Memory B cell (primary cell): ENCODE measurements around the gene BMP5.

Experiments used
- ATAC-seq: fragments of 150-1000 bp; cut with Tn5 transposase; 2 replicates; pipeline ENCODE4 v1.10.0; 2021; ENCODE audit warnings: low read depth, mild to moderate bottlenecking, moderate library complexity
- DNase-seq, 2 donors: peaks; one replicate each; pipeline ENCODE4 v3.0.0; 2022; ENCODE audit warnings: low spot score in 2 of 2
- H3K27ac Mint-ChIP-seq: one replicate; pipeline ENCODE4 v1.8.0; 2022; ENCODE audit warnings: mild to moderate bottlenecking, moderate library complexity, mixed read lengths
- H3K27me3 Mint-ChIP-seq: one replicate; pipeline ENCODE4 v1.8.0; 2022; ENCODE audit warnings: mixed read lengths
- H3K36me3 Mint-ChIP-seq: one replicate; pipeline ENCODE4 v1.8.0; 2022; ENCODE audit warnings: mild to moderate bottlenecking, mixed read lengths
- H3K4me1 Mint-ChIP-seq: one replicate; pipeline ENCODE4 v1.8.0; 2022; ENCODE audit warnings: mixed read lengths
- H3K4me3 Mint-ChIP-seq: one replicate; pipeline ENCODE4 v1.8.0; 2022; ENCODE audit warnings: mild to moderate bottlenecking, moderate library complexity, mixed read lengths
- H3K9me3 Mint-ChIP-seq: one replicate; pipeline ENCODE4 v1.8.0; 2022; ENCODE audit warnings: mixed read lengths

BMP5 gene

DNA sequence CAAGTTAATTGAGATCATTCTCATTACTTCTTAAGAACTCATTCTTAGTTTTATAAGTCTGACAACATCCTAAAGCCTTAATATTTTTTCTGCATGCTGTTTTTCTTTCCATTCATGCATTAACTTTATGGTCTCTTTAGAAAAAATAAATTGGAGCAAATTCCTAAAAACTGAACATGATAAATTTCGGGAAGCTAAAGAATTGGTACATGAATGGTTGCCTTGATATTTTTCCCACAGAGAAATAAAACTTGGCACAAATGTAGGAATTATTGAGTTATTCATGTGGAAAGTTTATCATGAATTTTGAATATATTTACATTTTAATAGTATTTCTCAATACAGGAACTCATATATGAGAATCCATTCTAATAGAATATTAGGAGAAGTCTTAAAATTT is 115.9 kb downstream of the BMP5 start:
- H3K9me3 Mint-ChIP-seq, result peaks cover 7% of the 10 kb centered on the region
- H3K4me1 Mint-ChIP-seq, result no peaks in the 10 kb centered on the region
- DNase-seq (no peak), ATAC-seq (no peak)
- no peak overlapping the region for H3K27ac Mint-ChIP-seq
- H3K27me3 Mint-ChIP-seq, result no peaks in the 10 kb centered on the region
- H3K36me3 Mint-ChIP-seq, result no peaks in the 10 kb centered on the region
- H3K4me3 Mint-ChIP-seq, result no peak overlapping the region

- Mint-ChIP-seq H3K4me1 (no peaks in the 10 kb centered on the region), H3K36me3 (no peaks in the 10 kb centered on the region), H3K4me3 (no peak overlapping the region), H3K27me3 (no peaks in the 10 kb centered on the region), H3K27ac (no peak overlapping the region), H3K9me3 (peaks cover 6% of the 10 kb centered on the region)
- DNase-seq (no peak), ATAC-seq (no peak)
Measured at GRCh38 chr6:55758156-55758937, 117.0 kb downstream of the BMP5 start.

- no peaks in the 10 kb centered on the region for H3K4me1 Mint-ChIP-seq
Measured at GRCh38 chr6:55756531-55757031, 118.8 kb downstream of the BMP5 start.

DNA sequence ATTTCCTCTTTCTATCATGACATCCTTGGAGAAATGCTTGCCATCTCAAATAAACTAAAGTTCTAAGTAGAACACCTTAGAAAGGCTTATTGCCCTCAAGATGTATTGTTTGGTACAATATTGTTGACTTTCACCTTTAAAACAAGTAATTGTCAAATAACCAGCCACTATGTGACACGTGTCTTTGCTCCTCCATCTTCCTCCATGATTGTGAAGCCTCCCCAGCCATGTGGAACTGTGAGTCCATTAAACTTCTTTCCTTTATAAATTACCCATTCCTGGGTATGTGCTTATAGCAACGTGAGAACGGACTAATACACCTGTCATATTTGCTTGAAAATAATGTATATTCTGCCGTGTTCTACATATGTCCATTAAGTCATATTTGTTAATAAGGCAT is 126.5 kb downstream of the BMP5 start:
- Mint-ChIP-seq H3K4me3 (no peak overlapping the region), H3K27ac (no peak overlapping the region), H3K9me3 (peaks cover 16% of the 10 kb centered on the region), H3K36me3 (no peaks in the 10 kb centered on the region), H3K4me1 (no peaks in the 10 kb centered on the region), H3K27me3 (no peaks in the 10 kb centered on the region)
- DNase-seq (no peak), ATAC-seq (no peak)

More at GRCh38 chr6:55756531-55757031, 118.8 kb downstream of the BMP5 start:
- no peaks in the 10 kb centered on the region for H3K27me3 Mint-ChIP-seq
- H3K36me3 Mint-ChIP-seq, result no peaks in the 10 kb centered on the region
- peaks cover 7% of the 10 kb centered on the region for H3K9me3 Mint-ChIP-seq
- DNase-seq (no peak), ATAC-seq (no peak)
- H3K27ac Mint-ChIP-seq, result no peak overlapping the region
- H3K4me3 Mint-ChIP-seq, result no peak overlapping the region

DNA sequence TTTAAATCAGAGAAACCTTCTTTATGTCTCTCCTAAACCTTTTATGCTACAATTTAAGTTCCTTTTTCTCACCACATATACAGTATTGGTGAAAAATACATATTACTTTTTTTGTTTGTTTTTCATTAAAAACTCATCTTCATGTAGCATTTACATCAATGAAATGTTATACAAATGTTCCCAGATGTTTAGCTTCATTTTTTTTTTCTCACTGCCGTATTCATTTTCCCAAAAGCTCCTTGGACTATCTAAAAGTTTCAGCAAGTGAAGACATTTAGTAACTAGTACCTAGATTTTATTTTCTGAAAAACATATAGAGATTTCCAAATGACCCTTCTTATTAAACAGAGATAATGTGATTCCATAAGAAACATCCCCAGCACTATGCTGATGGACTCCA is 128.9 kb downstream of the BMP5 start:
- Mint-ChIP-seq H3K27ac (no peak overlapping the region), H3K36me3 (no peaks in the 10 kb centered on the region), H3K9me3 (peaks cover 15% of the 10 kb centered on the region), H3K27me3 (no peaks in the 10 kb centered on the region), H3K4me3 (no peak overlapping the region), H3K4me1 (no peaks in the 10 kb centered on the region)
- DNase-seq (no peak), ATAC-seq (no peak)

DNA sequence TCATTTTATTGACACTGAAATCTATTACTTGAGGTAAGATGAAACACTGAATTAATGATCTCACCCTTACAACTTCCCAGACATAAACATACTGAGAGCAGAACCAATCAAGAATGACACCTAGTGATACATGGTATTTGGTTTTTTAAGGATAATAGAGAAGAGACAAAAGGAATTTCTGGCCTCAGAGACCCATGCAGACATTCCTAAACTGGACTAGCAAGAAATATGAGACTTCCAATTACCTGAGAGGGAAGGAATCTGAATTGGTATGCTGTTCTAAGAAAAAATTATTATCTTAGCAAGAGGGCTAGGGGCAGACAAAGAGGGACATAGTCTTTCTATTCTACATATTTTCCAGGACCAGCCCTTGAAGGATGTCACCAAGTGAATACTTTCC is 141.1 kb downstream of the BMP5 start:
- DNase-seq, result no peak
- Mint-ChIP-seq H3K4me1 (no peaks in the 10 kb centered on the region), H3K27me3 (no peaks in the 10 kb centered on the region), H3K36me3 (no peaks in the 10 kb centered on the region), H3K27ac (no peak overlapping the region), H3K4me3 (no peak overlapping the region), H3K9me3 (peaks cover 5% of the 10 kb centered on the region)
- ATAC-seq, result no peak

DNA sequence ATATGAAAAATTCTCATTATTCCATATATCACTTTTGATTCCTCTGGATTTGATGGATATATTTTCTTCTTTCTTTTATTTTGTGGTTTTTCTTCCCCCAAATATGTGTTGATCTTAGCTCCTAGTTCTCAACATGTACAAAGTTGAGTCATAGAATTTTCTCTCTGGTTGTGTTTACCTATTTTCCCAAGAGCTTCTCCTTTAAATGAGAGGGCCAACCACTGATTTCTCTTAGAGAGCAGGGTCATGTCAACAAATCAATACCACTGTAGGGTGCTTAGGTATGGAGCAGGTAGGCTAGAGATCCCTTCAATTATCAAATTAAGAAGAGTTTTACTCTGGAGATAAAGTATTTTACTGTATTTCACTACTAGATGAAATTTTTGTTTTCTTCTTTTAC is 145.7 kb downstream of the BMP5 start:
- no peaks in the 10 kb centered on the region for H3K27me3 Mint-ChIP-seq
- ATAC-seq (no peak), DNase-seq (no peak)
- H3K4me3 Mint-ChIP-seq, result no peak overlapping the region
- H3K9me3 Mint-ChIP-seq, result peaks cover 1% of the 10 kb centered on the region
- H3K4me1 Mint-ChIP-seq, result no peaks in the 10 kb centered on the region
- no peak overlapping the region for H3K27ac Mint-ChIP-seq
- H3K36me3 Mint-ChIP-seq, result no peaks in the 10 kb centered on the region

DNA sequence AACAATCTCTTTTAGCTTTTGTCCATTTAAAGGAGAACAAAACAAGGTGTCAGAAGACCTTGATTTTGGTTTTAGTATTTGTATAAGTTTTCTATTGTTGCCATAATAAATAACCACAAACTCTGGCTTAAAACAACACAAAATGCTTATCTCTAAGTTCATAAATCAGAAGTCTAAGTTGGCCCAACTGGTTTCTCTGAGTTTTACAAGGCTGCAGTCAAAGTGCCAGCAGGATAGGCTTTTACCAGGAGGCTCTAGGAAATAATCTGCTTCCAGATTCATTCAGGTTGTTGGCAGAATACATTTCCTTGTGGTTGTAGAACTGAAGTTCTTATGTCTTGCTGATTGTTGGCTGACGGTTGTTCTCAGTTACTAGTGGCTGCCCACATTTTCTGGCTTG is 149.2 kb downstream of the BMP5 start:
- no peaks in the 10 kb centered on the region for H3K4me1 Mint-ChIP-seq
- H3K27me3 Mint-ChIP-seq, result no peaks in the 10 kb centered on the region
- peaks cover 1% of the 10 kb centered on the region for H3K9me3 Mint-ChIP-seq
- ATAC-seq (no peak), DNase-seq (no peak)
- H3K36me3 Mint-ChIP-seq, result no peaks in the 10 kb centered on the region
- H3K27ac Mint-ChIP-seq, result no peak overlapping the region
- no peak overlapping the region for H3K4me3 Mint-ChIP-seq

DNA sequence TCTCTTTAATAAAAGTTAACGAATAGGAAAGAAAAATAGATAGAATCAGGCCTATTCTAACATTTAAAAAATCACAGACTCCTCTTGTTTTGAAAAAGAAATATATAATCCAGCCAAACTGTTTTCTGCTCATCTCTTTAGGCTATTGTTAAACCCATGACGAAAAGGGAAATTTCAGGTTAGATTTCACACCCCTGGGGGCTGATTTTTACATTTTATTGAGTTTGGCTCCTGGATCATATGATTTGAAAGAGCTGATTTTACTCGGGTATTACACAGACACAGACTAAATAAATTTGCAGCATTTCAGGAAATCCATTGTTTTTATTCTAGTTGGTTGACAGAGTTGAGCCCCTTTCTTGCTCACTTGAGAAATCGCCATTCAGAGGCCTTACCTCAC is 160.6 kb downstream of the BMP5 start:
- no peaks in the 10 kb centered on the region for H3K4me1 Mint-ChIP-seq
- no peak overlapping the region for H3K27ac Mint-ChIP-seq
- H3K9me3 Mint-ChIP-seq, result peaks cover 4% of the 10 kb centered on the region
- no peak for DNase-seq
- H3K4me3 Mint-ChIP-seq, result no peak overlapping the region
- no peak for ATAC-seq
- no peaks in the 10 kb centered on the region for H3K36me3 Mint-ChIP-seq
- no peaks in the 10 kb centered on the region for H3K27me3 Mint-ChIP-seq

- Mint-ChIP-seq H3K27me3 (no peaks in the 10 kb centered on the region), H3K9me3 (peaks cover 4% of the 10 kb centered on the region), H3K27ac (no peak overlapping the region), H3K4me1 (no peaks in the 10 kb centered on the region), H3K36me3 (no peaks in the 10 kb centered on the region), H3K4me3 (no peak overlapping the region)
- no peak for ATAC-seq
- DNase-seq, result no peak
Measured at GRCh38 chr6:55713436-55713835, 162.0 kb downstream of the BMP5 start.

GRCh38 chr6:55708711-55709110 is 166.7 kb downstream of the BMP5 start:
- Mint-ChIP-seq H3K36me3 (no peaks in the 10 kb centered on the region), H3K27me3 (no peaks in the 10 kb centered on the region), H3K4me3 (no peak overlapping the region), H3K27ac (no peak overlapping the region), H3K4me1 (no peaks in the 10 kb centered on the region), H3K9me3 (peaks cover 1% of the 10 kb centered on the region)
- DNase-seq (no peak), ATAC-seq (no peak)

DNA sequence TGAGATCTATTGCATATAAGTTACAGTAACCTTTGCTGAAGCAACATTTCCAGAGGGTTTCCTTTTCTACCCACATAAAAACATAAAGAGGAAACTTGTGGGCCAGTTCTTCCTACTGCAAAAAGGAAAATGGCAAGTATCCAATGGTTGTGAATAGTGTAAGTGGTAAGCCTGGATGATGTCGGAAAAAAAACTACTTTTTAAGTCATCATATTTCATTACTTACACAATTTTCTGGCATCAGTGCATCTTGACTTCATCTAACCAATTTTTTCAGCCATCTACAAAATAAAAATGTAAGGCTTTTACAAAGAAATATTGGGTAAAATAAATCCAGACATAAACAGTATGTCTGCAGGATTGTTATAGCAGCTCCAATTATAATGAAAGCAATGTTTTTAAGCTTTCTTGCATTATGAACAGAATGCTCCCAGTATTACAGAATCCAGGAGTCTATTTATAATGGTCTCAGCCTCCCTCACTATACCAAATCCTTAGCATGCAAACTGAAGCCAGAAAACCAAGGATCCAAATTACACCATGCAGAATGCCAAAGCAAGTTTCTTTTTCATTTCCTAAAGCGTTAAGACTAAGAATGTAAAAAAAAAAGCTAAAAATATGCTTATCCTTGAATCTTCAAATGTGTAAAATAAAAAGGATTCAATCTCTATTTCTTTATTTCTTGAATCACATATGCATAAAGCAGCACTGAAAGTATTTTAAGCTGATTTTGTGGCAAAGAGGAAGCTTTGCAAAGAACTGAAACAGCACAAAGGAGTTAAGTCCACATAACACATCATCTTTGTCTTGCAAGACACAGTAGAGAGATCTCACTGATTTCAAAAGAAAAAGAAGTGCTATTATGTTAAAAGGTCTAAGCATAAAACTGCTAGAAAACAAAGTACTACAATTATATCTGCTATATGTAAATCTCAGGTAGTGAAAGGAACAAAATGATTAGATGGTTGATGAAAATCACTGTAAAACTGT is 169.6 kb downstream of the BMP5 start:
- ATAC-seq (no peak), DNase-seq (no peak)
- H3K4me1 Mint-ChIP-seq, result no peaks in the 10 kb centered on the region
- H3K27me3 Mint-ChIP-seq, result no peaks in the 10 kb centered on the region
- no peak overlapping the region for H3K27ac Mint-ChIP-seq
- peaks cover 5% of the 10 kb centered on the region for H3K9me3 Mint-ChIP-seq
- no peak overlapping the region for H3K4me3 Mint-ChIP-seq
- no peaks in the 10 kb centered on the region for H3K36me3 Mint-ChIP-seq

GRCh38 chr6:55704421-55704820 is 171.0 kb downstream of the BMP5 start:
- no peak overlapping the region for H3K4me3 Mint-ChIP-seq
- no peak for DNase-seq
- H3K27ac Mint-ChIP-seq, result no peak overlapping the region
- no peak for ATAC-seq
- H3K4me1 Mint-ChIP-seq, result no peaks in the 10 kb centered on the region
- peaks cover 8% of the 10 kb centered on the region for H3K9me3 Mint-ChIP-seq
- no peaks in the 10 kb centered on the region for H3K36me3 Mint-ChIP-seq
- H3K27me3 Mint-ChIP-seq, result no peaks in the 10 kb centered on the region
